Thoracic aorta (tissue), 2 donors: ENCODE results near the gene METTL14. TPM values are rescaled to one million over a fixed set of nuclear protein-coding genes. Genes with fewer than 3 reads are reported as not detected.
A peak's percentile ranks its signal among the peaks of the same experiment; 100 is the strongest.

Experiments used
- ATAC-seq: fragments of 150-250 bp; one replicate; pipeline ENCODE4 v1.8.0; 2017; ENCODE audit warnings: low read depth; ENCODE audit not compliant: insufficient number of reproducible peaks, low FRiP score
- DNase-seq: peaks from one replicate; pipeline ENCODE4 v3.0.0-alpha.2; 2020; ENCODE audit warnings: low spot score
- H3K27ac ChIP-seq, 2 donors: fragments of 200-600 bp; sonication (generic); 1 replicate in 1 of 2; 2 replicates in 1 of 2; pipeline ENCODE4 v1.5.1; 2016; ENCODE audit warnings: mild to moderate bottlenecking in 2 of 2, moderate library complexity in 2 of 2
- H3K27me3 ChIP-seq: fragments of 200-600 bp; sonication (generic); replicated peaks from 2 replicates; pipeline ENCODE4 v1.6.0; 2016; ENCODE audit warnings: mild to moderate bottlenecking; ENCODE audit not compliant: insufficient read depth
- H3K36me3 ChIP-seq: fragments of 200-600 bp; sonication (generic); one replicate; pipeline ENCODE4 v1.5.1; 2016
- H3K4me1 ChIP-seq, 2 donors: fragments of 200-600 bp; sonication (generic); 1 replicate in 1 of 2; 2 replicates in 1 of 2; pipeline versions ENCODE4 v1.5.1 to v1.6.0; 2016; ENCODE audit warnings: low read depth in 2 of 2, mild to moderate bottlenecking in 1 of 2; ENCODE audit not compliant: control insufficient read depth in 1 of 2
- H3K4me3 ChIP-seq: fragments of 200-600 bp; sonication (generic); 2 replicates; pipeline ENCODE4 v1.5.1; 2016; ENCODE audit warnings: mild to moderate bottlenecking
- H3K9me3 ChIP-seq: fragments of 200-600 bp; sonication (generic); 2 replicates; pipeline ENCODE4 v1.5.1; 2016
- total RNA-seq, 2 donors: library from RNA; depleted of rRNA; stranded (reverse); fragments of >200 nt; gene quantifications; one replicate each; pipeline versions ENCODE4 v1.1.0 to v1.2.3, GENCODE V29; 2016
- TF ChIP-seq, protein P1 (sequence below): fragments of 200-600 bp; sonication (generic); IDR thresholded peaks from one replicate; pipeline ENCODE4 v1.5.1; 2019; ENCODE audit warnings: antibody characterized with exemption

The METTL14 gene
- total RNA-seq, 2 donors from 2014 or later: 23.0 to 61.9 TPM

DNA sequence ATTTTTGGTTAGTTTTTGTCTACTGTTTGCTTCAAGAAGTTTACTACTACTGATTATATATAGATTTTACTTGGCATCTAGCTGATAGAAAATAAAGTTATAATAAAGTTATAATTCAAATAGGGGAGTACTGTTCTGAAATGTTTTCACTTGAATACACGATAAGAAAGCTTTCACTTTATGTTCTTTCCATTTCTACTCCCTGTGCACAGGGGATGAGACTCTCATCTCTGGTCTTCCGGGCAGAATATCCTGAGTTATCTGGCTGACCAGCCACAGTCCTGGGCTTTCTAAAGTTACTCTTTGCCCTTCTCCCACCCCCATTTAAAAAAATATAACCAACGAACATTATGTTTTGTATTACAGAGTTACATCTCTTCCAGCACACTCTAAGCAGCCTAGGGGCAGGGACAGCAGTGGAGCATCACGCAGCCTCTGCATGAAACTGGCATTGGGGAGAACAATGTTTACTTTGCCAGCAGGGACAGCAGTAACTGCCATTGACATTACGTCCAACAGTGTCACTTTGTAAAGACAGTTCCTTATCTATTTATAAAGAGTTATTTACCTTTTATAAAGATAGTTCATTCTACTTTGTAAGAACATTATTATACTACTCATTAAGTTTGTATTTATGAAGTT lies 64.3 kb downstream of the METTL14 start:
- peak overlapping the region in 1 of 2 donors; percentile 38 for H3K27ac ChIP-seq
- H3K36me3 ChIP-seq: peaks cover 11% of the 10 kb centered on the region
- ATAC-seq: no peak

DNA sequence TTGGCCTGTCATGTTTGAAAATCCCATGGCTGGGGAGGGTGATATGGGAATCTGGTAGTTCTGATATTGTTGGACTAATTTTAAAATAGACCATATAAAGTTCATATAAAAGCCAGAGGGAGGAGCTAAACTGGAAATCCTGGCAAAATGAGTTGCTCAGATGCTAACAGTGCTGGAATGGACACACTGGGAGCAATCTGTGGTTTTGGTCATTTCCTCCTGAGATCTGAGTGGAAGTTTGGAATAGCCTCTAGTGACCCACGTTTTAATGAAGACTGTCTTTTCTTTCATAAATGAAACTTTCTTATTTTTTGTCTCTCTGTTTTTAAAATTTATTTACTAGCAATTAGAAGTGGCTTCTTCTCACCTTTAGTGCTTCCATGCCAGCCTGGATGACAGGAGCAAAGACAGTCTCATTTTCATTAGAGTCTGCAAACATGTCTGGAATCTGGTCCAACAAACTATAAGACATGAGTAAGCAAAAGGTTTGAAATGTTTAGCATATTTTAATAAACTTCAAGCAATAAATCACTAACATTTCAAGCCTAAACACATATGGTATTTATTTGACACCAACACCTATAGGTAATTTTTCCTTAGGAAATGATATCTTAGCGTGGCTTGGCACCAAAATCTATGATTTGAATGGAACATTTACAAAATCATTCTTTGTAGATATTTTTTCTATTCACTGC lies 66.6 kb downstream of the METTL14 start:
- peaks cover 43 to 82% of the 10 kb centered on the region in 2 donors for H3K4me1 ChIP-seq
- peaks cover 11% of the 10 kb centered on the region for H3K36me3 ChIP-seq
- H3K27me3 ChIP-seq: no peaks in the 10 kb centered on the region
- no peak overlapping the region for H3K4me3 ChIP-seq
- DNase-seq: no peak
- ATAC-seq: no peak
- TF ChIP-seq, protein P1, sequence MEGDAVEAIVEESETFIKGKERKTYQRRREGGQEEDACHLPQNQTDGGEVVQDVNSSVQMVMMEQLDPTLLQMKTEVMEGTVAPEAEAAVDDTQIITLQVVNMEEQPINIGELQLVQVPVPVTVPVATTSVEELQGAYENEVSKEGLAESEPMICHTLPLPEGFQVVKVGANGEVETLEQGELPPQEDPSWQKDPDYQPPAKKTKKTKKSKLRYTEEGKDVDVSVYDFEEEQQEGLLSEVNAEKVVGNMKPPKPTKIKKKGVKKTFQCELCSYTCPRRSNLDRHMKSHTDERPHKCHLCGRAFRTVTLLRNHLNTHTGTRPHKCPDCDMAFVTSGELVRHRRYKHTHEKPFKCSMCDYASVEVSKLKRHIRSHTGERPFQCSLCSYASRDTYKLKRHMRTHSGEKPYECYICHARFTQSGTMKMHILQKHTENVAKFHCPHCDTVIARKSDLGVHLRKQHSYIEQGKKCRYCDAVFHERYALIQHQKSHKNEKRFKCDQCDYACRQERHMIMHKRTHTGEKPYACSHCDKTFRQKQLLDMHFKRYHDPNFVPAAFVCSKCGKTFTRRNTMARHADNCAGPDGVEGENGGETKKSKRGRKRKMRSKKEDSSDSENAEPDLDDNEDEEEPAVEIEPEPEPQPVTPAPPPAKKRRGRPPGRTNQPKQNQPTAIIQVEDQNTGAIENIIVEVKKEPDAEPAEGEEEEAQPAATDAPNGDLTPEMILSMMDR: no peak
- no peaks in the 10 kb centered on the region for H3K9me3 ChIP-seq
- peak overlapping the region; percentile 10 to 31 for H3K27ac ChIP-seq

More for the DNA sequence above, 64.3 kb downstream of the METTL14 start:
- no peaks in the 10 kb centered on the region for H3K9me3 ChIP-seq
- H3K4me3 ChIP-seq: peak overlapping the region; percentile 30
- no peak for DNase-seq
- H3K27me3 ChIP-seq: no peaks in the 10 kb centered on the region
- TF ChIP-seq, protein P1: no peak
- peaks cover 26 to 77% of the 10 kb centered on the region in 2 donors for H3K4me1 ChIP-seq

DNA sequence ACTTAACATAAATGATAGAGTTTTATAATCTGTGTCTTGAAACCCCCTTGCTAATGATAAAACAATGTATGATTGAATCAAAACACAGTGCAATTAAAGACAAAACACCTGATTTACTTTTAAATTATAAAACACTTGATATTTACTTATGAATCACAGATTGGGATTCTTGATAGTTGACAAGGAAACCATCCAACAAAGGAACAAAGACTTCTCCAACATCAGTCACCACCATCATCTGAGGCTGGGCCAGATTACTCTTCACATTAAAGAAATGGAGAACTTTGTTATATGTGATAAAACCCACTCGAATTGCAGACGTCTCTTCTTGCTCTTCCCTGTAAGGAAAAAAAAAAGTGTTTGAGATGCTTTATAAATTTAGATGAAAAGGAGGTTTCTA lies 67.4 kb downstream of the METTL14 start:
- H3K9me3 ChIP-seq: no peaks in the 10 kb centered on the region
- H3K36me3 ChIP-seq: peaks cover 11% of the 10 kb centered on the region
- TF ChIP-seq, protein P1: no peak
- H3K27ac ChIP-seq: no peak overlapping the region
- no peaks in the 10 kb centered on the region for H3K27me3 ChIP-seq
- peaks cover 48 to 84% of the 10 kb centered on the region in 2 donors for H3K4me1 ChIP-seq
- H3K4me3 ChIP-seq: no peak overlapping the region
- DNase-seq (no peak), ATAC-seq (no peak)

DNA sequence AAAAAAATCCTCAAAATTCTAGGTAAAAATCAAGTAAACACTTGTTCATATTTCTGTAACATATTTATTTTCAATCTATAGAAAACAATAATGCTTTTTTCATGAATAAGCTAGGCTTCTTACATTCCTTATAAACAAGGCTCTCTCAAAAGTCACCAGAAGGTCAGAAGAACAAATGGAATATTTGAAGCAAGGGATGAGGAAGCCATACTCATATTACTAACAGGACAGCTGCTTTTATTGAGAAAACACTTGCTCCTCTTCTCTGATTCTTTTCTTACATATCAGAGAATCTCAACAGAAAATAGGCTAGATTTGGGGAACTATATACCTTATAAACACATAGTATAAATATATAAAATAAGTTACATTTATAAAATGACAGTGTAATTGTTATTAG lies 67.9 kb downstream of the METTL14 start:
- Histone ChIP-seq H3K36me3 (peaks cover 11% of the 10 kb centered on the region), H3K4me3 (no peak overlapping the region), H3K27me3 (no peaks in the 10 kb centered on the region), H3K27ac (no peak overlapping the region), H3K9me3 (no peaks in the 10 kb centered on the region), H3K4me1 (peaks cover 53 to 89% of the 10 kb centered on the region in 2 donors)
- ATAC-seq: no peak
- TF ChIP-seq, protein P1: no peak
- no peak for DNase-seq

DNA sequence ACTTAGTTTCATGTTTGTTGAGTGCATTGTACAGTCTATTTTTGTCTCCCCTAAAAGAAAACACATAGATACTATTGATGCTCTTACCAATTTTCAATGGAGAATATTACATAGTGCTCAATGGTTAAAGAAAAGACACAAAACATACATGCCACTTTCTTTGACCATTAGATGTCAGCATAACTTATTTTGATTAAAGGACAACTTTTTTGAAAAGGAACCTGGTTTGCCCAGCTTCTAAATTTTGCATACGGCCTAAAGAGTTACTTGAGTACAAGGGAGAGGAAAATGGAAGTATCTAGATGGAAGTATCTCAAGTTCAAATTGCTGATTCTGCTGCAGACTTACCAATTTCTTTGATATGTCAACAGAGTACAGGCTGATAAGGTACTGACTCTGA lies 68.5 kb downstream of the METTL14 start:
- Histone ChIP-seq H3K9me3 (no peaks in the 10 kb centered on the region), H3K27ac (peak overlapping the region in 1 of 2 donors; percentile 83), H3K36me3 (peaks cover 11% of the 10 kb centered on the region), H3K4me1 (peaks cover 57 to 91% of the 10 kb centered on the region in 2 donors), H3K27me3 (no peaks in the 10 kb centered on the region), H3K4me3 (no peak overlapping the region)
- no peak for ATAC-seq
- DNase-seq: no peak
- TF ChIP-seq, protein P1: no peak
